ENCODE results near the gene HOXD9. TPM values are rescaled to one million over a fixed set of nuclear protein-coding genes. Genes with fewer than 3 reads are reported as not detected.

HOXD9 gene
- polyA plus RNA-seq, 1 of the 3 experiments (the other 2 are of a cell fraction) = 4.8 TPM

DNA sequence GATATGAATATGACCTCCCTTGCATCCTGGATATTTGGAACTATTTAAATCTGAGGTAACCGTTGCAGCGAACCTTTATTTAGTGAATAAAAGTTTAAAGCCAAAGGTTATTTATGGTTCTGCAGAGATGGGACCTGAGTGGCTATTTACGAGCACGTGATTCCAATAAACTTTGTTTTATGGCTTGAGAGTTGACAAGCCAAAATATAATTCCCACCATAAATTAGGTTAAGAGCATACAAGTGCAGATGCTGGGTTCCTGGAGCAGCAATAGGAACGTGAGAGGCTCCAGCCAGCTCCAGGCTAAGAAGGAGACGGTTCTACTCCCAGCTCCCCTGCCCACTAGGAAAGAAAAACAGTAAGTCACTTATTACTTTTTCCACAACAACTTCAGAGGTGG is 23.6 kb downstream of the HOXD9 start (continued):
- TF ChIP-seq, protein P1, sequence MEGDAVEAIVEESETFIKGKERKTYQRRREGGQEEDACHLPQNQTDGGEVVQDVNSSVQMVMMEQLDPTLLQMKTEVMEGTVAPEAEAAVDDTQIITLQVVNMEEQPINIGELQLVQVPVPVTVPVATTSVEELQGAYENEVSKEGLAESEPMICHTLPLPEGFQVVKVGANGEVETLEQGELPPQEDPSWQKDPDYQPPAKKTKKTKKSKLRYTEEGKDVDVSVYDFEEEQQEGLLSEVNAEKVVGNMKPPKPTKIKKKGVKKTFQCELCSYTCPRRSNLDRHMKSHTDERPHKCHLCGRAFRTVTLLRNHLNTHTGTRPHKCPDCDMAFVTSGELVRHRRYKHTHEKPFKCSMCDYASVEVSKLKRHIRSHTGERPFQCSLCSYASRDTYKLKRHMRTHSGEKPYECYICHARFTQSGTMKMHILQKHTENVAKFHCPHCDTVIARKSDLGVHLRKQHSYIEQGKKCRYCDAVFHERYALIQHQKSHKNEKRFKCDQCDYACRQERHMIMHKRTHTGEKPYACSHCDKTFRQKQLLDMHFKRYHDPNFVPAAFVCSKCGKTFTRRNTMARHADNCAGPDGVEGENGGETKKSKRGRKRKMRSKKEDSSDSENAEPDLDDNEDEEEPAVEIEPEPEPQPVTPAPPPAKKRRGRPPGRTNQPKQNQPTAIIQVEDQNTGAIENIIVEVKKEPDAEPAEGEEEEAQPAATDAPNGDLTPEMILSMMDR (IDR thresholded peaks at IDR 0.05) = no peak
- no peak for TF ChIP-seq YY1 (IDR thresholded peaks at IDR 0.05; ENCODE audit: low read depth)
- TF ChIP-seq TEAD4 (IDR thresholded peaks at IDR 0.05; ENCODE audit: borderline replicate concordance, insufficient read depth) = no peak
- TF ChIP-seq, protein P2, sequence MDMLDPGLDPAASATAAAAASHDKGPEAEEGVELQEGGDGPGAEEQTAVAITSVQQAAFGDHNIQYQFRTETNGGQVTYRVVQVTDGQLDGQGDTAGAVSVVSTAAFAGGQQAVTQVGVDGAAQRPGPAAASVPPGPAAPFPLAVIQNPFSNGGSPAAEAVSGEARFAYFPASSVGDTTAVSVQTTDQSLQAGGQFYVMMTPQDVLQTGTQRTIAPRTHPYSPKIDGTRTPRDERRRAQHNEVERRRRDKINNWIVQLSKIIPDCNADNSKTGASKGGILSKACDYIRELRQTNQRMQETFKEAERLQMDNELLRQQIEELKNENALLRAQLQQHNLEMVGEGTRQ (IDR thresholded peaks at IDR 0.05; ENCODE audit: borderline replicate concordance, low read depth, low read length) = no peak

DNA sequence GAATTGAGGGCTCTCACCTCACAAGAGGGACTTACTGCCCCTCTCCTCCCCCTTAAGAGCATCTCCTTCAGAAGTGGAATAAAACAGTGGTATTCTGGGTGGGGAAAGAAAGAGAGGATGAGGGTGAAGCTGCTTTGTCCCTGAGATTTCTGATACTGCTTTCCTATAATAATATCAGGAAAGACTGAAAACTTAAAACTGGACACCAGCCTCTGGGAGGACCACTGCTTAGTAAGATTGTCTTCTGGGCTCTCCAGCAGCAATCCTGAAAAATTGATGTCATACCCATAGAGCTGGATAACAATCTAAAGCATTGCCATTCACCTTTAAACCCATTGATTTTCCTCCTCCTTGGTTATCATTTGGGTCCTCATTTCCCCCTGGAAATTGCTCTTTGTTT is 24.1 kb downstream of the HOXD9 start:
- DNase-seq = no peak
- ChIA-PET POLR2A (no interaction called here), CTCF (interaction anchor here (1.1 to 11.3 kb wide), 5 partner anchors 309 to 505 kb away, joined by 3 to 154 read pairs (median 4); no protein-coding TSS in a partner anchor)
- no peaks in the 10 kb centered on the region for H4K20me1 ChIP-seq (ENCODE audit: insufficient read depth)
- no peaks in the 10 kb centered on the region for H3K9me2 ChIP-seq
- H3K4me2 ChIP-seq = no peak overlapping the region
- H3F3A ChIP-seq (replicated peaks; ENCODE audit: insufficient read depth) = no peaks in the 10 kb centered on the region
- H3K79me2 ChIP-seq (ENCODE audit: insufficient read depth) = peaks cover 4% of the 10 kb centered on the region
- H3K27me3 ChIP-seq (ENCODE audit: insufficient read depth) = no peaks in the 10 kb centered on the region
- no peak overlapping the region for H3K9ac ChIP-seq
- H2AFZ ChIP-seq (ENCODE audit: low read depth) = no peak overlapping the region
- H3K36me3 ChIP-seq (replicated peaks in 1 of 2; ENCODE audit: control insufficient read depth in 1 of 2, insufficient read depth in 2 of 2, low read length in 1 of 2) = no peaks in the 10 kb centered on the region
- H3K4me3 ChIP-seq (ENCODE audit: low read depth in 2 of 2, low read length in 1 of 2) = no peak overlapping the region
- H3K9me3 ChIP-seq = no peaks in the 10 kb centered on the region
- peaks cover 0 to 8% of the 10 kb centered on the region in 2 experiments; a peak in 1 of 4 replicates for H3K4me1 ChIP-seq (ENCODE audit: control insufficient read depth in 1 of 2, insufficient read depth in 2 of 2, low read depth in 1 of 2, low read length in 1 of 2)
- no peak overlapping the region for H3K27ac ChIP-seq (ENCODE audit: low read depth in 2 of 2, low read length in 1 of 2)
- no peak for TF ChIP-seq TCF12 (IDR thresholded peaks at IDR 0.05)
- TF ChIP-seq EZH2phosphoT487 (IDR thresholded peaks at IDR 0.05; ENCODE audit: borderline replicate concordance, low read depth) = no peak
- no peak for TF ChIP-seq RXRA (IDR thresholded peaks at IDR 0.05; ENCODE audit: borderline replicate concordance, low read depth)
- no peak for TF ChIP-seq MXI1 (IDR thresholded peaks at IDR 0.05; ENCODE audit: low read depth, low read length)
- TF ChIP-seq, protein P3, sequence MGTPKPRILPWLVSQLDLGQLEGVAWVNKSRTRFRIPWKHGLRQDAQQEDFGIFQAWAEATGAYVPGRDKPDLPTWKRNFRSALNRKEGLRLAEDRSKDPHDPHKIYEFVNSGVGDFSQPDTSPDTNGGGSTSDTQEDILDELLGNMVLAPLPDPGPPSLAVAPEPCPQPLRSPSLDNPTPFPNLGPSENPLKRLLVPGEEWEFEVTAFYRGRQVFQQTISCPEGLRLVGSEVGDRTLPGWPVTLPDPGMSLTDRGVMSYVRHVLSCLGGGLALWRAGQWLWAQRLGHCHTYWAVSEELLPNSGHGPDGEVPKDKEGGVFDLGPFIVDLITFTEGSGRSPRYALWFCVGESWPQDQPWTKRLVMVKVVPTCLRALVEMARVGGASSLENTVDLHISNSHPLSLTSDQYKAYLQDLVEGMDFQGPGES (IDR thresholded peaks at IDR 0.05; ENCODE audit: low read depth, low read length) = no peak
- no peak for TF ChIP-seq RCOR1 (IDR thresholded peaks at IDR 0.05; ENCODE audit: low read length)
- no peak for TF ChIP-seq FOXM1 (IDR thresholded peaks at IDR 0.05; ENCODE audit: low read depth)
- TF ChIP-seq, protein P4, sequence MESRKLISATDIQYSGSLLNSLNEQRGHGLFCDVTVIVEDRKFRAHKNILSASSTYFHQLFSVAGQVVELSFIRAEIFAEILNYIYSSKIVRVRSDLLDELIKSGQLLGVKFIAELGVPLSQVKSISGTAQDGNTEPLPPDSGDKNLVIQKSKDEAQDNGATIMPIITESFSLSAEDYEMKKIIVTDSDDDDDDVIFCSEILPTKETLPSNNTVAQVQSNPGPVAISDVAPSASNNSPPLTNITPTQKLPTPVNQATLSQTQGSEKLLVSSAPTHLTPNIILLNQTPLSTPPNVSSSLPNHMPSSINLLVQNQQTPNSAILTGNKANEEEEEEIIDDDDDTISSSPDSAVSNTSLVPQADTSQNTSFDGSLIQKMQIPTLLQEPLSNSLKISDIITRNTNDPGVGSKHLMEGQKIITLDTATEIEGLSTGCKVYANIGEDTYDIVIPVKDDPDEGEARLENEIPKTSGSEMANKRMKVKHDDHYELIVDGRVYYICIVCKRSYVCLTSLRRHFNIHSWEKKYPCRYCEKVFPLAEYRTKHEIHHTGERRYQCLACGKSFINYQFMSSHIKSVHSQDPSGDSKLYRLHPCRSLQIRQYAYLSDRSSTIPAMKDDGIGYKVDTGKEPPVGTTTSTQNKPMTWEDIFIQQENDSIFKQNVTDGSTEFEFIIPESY (IDR thresholded peaks at IDR 0.05; ENCODE audit: borderline replicate concordance, low read depth) = no peak
